Measurements from ENCODE around the gene VASN.

- TF ChIP-seq, protein P1, sequence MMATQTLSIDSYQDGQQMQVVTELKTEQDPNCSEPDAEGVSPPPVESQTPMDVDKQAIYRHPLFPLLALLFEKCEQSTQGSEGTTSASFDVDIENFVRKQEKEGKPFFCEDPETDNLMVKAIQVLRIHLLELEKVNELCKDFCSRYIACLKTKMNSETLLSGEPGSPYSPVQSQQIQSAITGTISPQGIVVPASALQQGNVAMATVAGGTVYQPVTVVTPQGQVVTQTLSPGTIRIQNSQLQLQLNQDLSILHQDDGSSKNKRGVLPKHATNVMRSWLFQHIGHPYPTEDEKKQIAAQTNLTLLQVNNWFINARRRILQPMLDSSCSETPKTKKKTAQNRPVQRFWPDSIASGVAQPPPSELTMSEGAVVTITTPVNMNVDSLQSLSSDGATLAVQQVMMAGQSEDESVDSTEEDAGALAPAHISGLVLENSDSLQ (IDR thresholded peaks at IDR 0.05): no peak
- TF ChIP-seq SP1 (IDR thresholded peaks at IDR 0.05) (no peak), FOXK2 (IDR thresholded peaks at IDR 0.05) (no peak), ZNF384 (IDR thresholded peaks at IDR 0.05) (no peak), FOXM1 (IDR thresholded peaks at IDR 0.05; ENCODE audit: borderline replicate concordance) (no peak)
Measured at GRCh38 chr16:4373909-4374742, 2.5 kb downstream of the VASN start.
